ENCODE results near the gene DTX3L. TPM values are rescaled to one million over a fixed set of nuclear protein-coding genes. Genes with fewer than 3 reads are reported as not detected.

Gene DTX3L
- total and polyA plus RNA-seq, 10 of the 15 experiments (the other 5 are each of a cell fraction or from before 2014, with no cell fraction given) = 9.9 to 41.4 (median 21.7) TPM

DNA sequence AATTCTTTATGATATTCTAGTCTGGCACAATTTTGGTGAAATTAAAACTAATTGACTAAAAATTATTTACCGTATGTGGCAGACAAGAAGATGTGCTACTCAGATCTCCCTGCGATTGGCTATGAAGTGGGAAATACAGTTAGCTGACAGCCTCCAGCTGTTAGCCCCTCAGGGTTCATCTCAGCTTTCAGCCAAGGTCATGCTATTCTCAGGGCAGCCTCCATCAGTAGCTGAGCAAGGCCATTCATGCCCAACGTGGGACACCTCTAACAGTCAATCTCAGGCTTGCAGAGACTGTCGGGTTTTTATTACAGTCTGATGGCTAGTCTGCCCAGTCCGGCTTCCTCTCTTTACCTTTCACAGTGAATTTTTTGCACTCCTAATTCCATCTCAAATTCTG lies 6.8 kb upstream of the DTX3L start:
- no peak overlapping the region for H3K27ac ChIP-seq (ENCODE audit: control insufficient read depth, insufficient read depth)
- H4K20me1 ChIP-seq (ENCODE audit: control insufficient read depth, insufficient read depth) = no peaks in the 10 kb centered on the region
- no peak overlapping the region for H2AFZ ChIP-seq (ENCODE audit: control insufficient read depth, low read depth, low read length)
- no TSS peak for BruUV-seq (replicated peaks)
- H3K79me2 ChIP-seq (ENCODE audit: control insufficient read depth, insufficient read depth, low read length) = peaks cover under 1% of the 10 kb centered on the region; the same call in 1 of the 2 replicates
- in situ Hi-C loops (cut with MboI) = loop anchor here (5.0 kb wide), 1 partner anchor 120 kb away; no protein-coding TSS in a partner anchor
- ChIA-PET CTCF (interaction anchor here (0.7 to 6.3 kb wide), 4 partner anchors 41 to 165 kb away, joined by 3 to 192 read pairs (median 4); partner anchors contain the start of gene PARP14), SMC1A (ENCODE audit: uncharacterized antibody, unreplicated experiment) (interaction anchor here (0.7 to 13.0 kb wide), 7 partner anchors 10 to 168 kb away, joined by 3 to 250 read pairs (median 19); partner anchors contain the start of gene PARP14), POLR2A (interaction anchor here (0.7 to 2.7 kb wide), 2 partner anchors 122 to 130 kb away, joined by 3 to 11 read pairs; no protein-coding TSS in a partner anchor), RAD21 (ENCODE audit: unreplicated experiment) (interaction anchor here (2.7 kb wide), 1 partner anchor 121 kb away, joined by 12 read pairs; no protein-coding TSS in a partner anchor)
- no peak for FAIRE-seq
- intact Hi-C loops (cut with micrococcal nuclease; ENCODE audit: unreplicated experiment) = no loop called here
- no peak for ATAC-seq
- TF ChIP-seq, protein P1, sequence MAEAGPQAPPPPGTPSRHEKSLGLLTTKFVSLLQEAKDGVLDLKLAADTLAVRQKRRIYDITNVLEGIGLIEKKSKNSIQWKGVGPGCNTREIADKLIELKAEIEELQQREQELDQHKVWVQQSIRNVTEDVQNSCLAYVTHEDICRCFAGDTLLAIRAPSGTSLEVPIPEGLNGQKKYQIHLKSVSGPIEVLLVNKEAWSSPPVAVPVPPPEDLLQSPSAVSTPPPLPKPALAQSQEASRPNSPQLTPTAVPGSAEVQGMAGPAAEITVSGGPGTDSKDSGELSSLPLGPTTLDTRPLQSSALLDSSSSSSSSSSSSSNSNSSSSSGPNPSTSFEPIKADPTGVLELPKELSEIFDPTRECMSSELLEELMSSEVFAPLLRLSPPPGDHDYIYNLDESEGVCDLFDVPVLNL (IDR thresholded peaks at IDR 0.05; ENCODE audit: low read depth, low read length) = no peak
- TF ChIP-seq, protein P2, sequence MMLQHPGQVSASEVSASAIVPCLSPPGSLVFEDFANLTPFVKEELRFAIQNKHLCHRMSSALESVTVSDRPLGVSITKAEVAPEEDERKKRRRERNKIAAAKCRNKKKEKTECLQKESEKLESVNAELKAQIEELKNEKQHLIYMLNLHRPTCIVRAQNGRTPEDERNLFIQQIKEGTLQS (IDR thresholded peaks at IDR 0.05; ENCODE audit: borderline replicate concordance, extremely low read depth, low read depth, low read length) = no peak
- TF ChIP-seq NFXL1 (IDR thresholded peaks at IDR 0.05; ENCODE audit: borderline replicate concordance) = no peak
- TF ChIP-seq MEF2B (IDR thresholded peaks at IDR 0.05; ENCODE audit: partially characterized antibody, poor library complexity, severe bottlenecking) = no peak
- no peak for TF ChIP-seq POU2F2 (IDR thresholded peaks at IDR 0.05; ENCODE audit: borderline replicate concordance, low read depth, low read length)
- peaks cover 2 to 12% of the 10 kb centered on the region in 2 experiments; a peak in 3 of 4 replicates for H3K36me3 ChIP-seq (ENCODE audit: control insufficient read depth in 2 of 2, insufficient read depth in 2 of 2, low read length in 1 of 2)
- H3K9ac ChIP-seq (ENCODE audit: control insufficient read depth, insufficient read depth, low read length) = no peak overlapping the region
- no peaks in the 10 kb centered on the region for H3K27me3 ChIP-seq (replicated peaks in 1 of 2; ENCODE audit: control insufficient read depth in 2 of 2, insufficient read depth in 2 of 2, low read length in 1 of 2)
- no peak overlapping the region for H3K4me2 ChIP-seq (ENCODE audit: control insufficient read depth, insufficient read depth)
- H3K4me3 ChIP-seq = no peak overlapping the region
- H3K9me3 ChIP-seq (replicated peaks; ENCODE audit: control insufficient read depth, insufficient read depth, low read length) = no peaks in the 10 kb centered on the region
- peaks cover 4% of the 10 kb centered on the region; the same call in 1 of the 2 replicates for H3K4me1 ChIP-seq (ENCODE audit: control insufficient read depth, insufficient read depth, low read length)
- 94% methylated on average over 5 of the region's 5 CpGs for WGBS (ENCODE audit: insufficient coverage, insufficient replicate concordance, low lambda C conversion rate, missing lambda C conversion rate)
- no peak for DNase-seq (ENCODE audit: low read depth, low spot score)
